Measurements from ENCODE around the gene SLC6A7.

The SLC6A7 gene

GRCh38 chr5:150189728-150190502 is at the start of gene SLC6A7:
Gene SLC6A7, plus strand, starts transcription at chr5:150190062. Its CDS starts 266 bp downstream, at chr5:150190328.
- no peak for DNase-seq (ENCODE audit: low read depth in 2 of 3, low spot score in 2 of 3)

GRCh38 chr5:150140830-150141229 is 49.0 kb upstream of the SLC6A7 start:
- no peak for DNase-seq (ENCODE audit: low read depth in 2 of 3, low spot score in 2 of 3)

GRCh38 chr5:150141544-150142184 is 48.2 kb upstream of the SLC6A7 start:
- DNase-seq (ENCODE audit: low read depth in 2 of 3, low spot score in 2 of 3), result no peak

GRCh38 chr5:150142185-150142958 is 47.5 kb upstream of the SLC6A7 start:
- DNase-seq (ENCODE audit: low read depth in 2 of 3, low spot score in 2 of 3), result no peak

GRCh38 chr5:150142959-150143349 is 46.9 kb upstream of the SLC6A7 start:
- no peak for DNase-seq (ENCODE audit: low read depth in 2 of 3, low spot score in 2 of 3)

GRCh38 chr5:150143350-150144245 is 46.3 kb upstream of the SLC6A7 start:
- DNase-seq (ENCODE audit: low read depth in 2 of 3, low spot score in 2 of 3), result no peak

GRCh38 chr5:150144246-150144801 is 45.5 kb upstream of the SLC6A7 start:
- no peak for DNase-seq (ENCODE audit: low read depth in 2 of 3, low spot score in 2 of 3)

- no peak for DNase-seq (ENCODE audit: low read depth in 2 of 3, low spot score in 2 of 3)
Measured at GRCh38 chr5:150144879-150145278, 45.0 kb upstream of the SLC6A7 start.

- DNase-seq (ENCODE audit: low read depth in 2 of 3, low spot score in 2 of 3), result no peak
Measured at GRCh38 chr5:150146235-150146634, 43.6 kb upstream of the SLC6A7 start.

GRCh38 chr5:150146862-150147601 is 42.8 kb upstream of the SLC6A7 start:
- no peak for DNase-seq (ENCODE audit: low read depth in 2 of 3, low spot score in 2 of 3)

- DNase-seq (ENCODE audit: low read depth in 2 of 3, low spot score in 2 of 3), result no peak
Measured at GRCh38 chr5:150147670-150148069, 42.2 kb upstream of the SLC6A7 start.

- DNase-seq (ENCODE audit: low read depth in 2 of 3, low spot score in 2 of 3), result no peak
Measured at GRCh38 chr5:150148117-150148927, 41.5 kb upstream of the SLC6A7 start.

GRCh38 chr5:150149618-150150017 is 40.2 kb upstream of the SLC6A7 start:
- no peak for DNase-seq (ENCODE audit: low read depth in 2 of 3, low spot score in 2 of 3)

GRCh38 chr5:150152636-150153462 is 37.0 kb upstream of the SLC6A7 start:
- DNase-seq (ENCODE audit: low read depth in 2 of 3, low spot score in 2 of 3), result no peak

GRCh38 chr5:150153483-150153882 is 36.4 kb upstream of the SLC6A7 start:
- no peak for DNase-seq (ENCODE audit: low read depth in 2 of 3, low spot score in 2 of 3)

- no peak for DNase-seq (ENCODE audit: low read depth in 2 of 3, low spot score in 2 of 3)
Measured at GRCh38 chr5:150153957-150154617, 35.8 kb upstream of the SLC6A7 start.

GRCh38 chr5:150154618-150155128 is 35.2 kb upstream of the SLC6A7 start:
- no peak for DNase-seq (ENCODE audit: low read depth in 2 of 3, low spot score in 2 of 3)
